ENCODE measurements around the gene XXYLT1. TPM values are rescaled to one million over a fixed set of nuclear protein-coding genes. Genes with fewer than 3 reads are reported as not detected.

The XXYLT1 gene
- total RNA-seq, 4 donors from 2014 or later: 7.5 to 19.4 (median 10.6) TPM

- no peak for TF ChIP-seq CTCF (IDR thresholded peaks at IDR 0.05; ENCODE audit: low read depth)
Observed at GRCh38 chr3:195153130-195153529, 117.8 kb downstream of the XXYLT1 start.

GRCh38 chr3:195151866-195152541 is 119.0 kb downstream of the XXYLT1 start:
- no peak for TF ChIP-seq CTCF (IDR thresholded peaks at IDR 0.05; ENCODE audit: low read depth)

- no peak for TF ChIP-seq CTCF (IDR thresholded peaks at IDR 0.05; ENCODE audit: low read depth)
Observed at GRCh38 chr3:195151402-195151801, 119.6 kb downstream of the XXYLT1 start.

- TF ChIP-seq CTCF (IDR thresholded peaks at IDR 0.05; ENCODE audit: low read depth): no peak
Observed at GRCh38 chr3:195150181-195151118, 120.5 kb downstream of the XXYLT1 start.

GRCh38 chr3:195149292-195150030 is 121.5 kb downstream of the XXYLT1 start:
- no peak for TF ChIP-seq CTCF (IDR thresholded peaks at IDR 0.05; ENCODE audit: low read depth)

GRCh38 chr3:195148549-195148948 is 122.4 kb downstream of the XXYLT1 start:
- TF ChIP-seq CTCF (IDR thresholded peaks at IDR 0.05; ENCODE audit: low read depth): no peak
